SJCRH30 (cell line): ENCODE results near the gene RBMS3. TPM values are rescaled to one million over a fixed set of nuclear protein-coding genes. Genes with fewer than 3 reads are reported as not detected.
"Not testable (repeated sequence)": the region's sequence is repeated elsewhere in the genome, so short reads cannot be mapped to it uniquely, and the experiment has no call there.

Experiments
- DNase-seq, 2 experiments: peaks; one replicate each; pipeline ENCODE4 v3.0.0-alpha.2; 2015 to 2020
- H3K27ac ChIP-seq: fragments of 250-450 bp; sonication (Bioruptor Pico); 2 replicates; pipeline ENCODE4 v1.5.1; 2020; ENCODE audit warnings: mild to moderate bottlenecking, moderate library complexity
- H3K27me3 ChIP-seq: fragments of 250-450 bp; sonication (Bioruptor Pico); 2 replicates; pipeline ENCODE4 v1.5.1; 2020; ENCODE audit warnings: mild to moderate bottlenecking, moderate library complexity
- H3K36me3 ChIP-seq: fragments of 250-450 bp; sonication (Bioruptor Pico); 2 replicates; pipeline ENCODE4 v1.5.1; 2020; ENCODE audit warnings: mild to moderate bottlenecking, moderate library complexity
- H3K4me1 ChIP-seq: fragments of 250-450 bp; sonication (Bioruptor Pico); 2 replicates; pipeline ENCODE4 v1.5.1; 2020; ENCODE audit warnings: mild to moderate bottlenecking, moderate library complexity
- H3K4me3 ChIP-seq: fragments of 250-450 bp; sonication (Bioruptor Pico); 2 replicates; pipeline ENCODE4 v1.5.1; 2020; ENCODE audit warnings: mild to moderate bottlenecking, moderate library complexity
- H3K9me3 ChIP-seq: fragments of 250-450 bp; sonication (Bioruptor Pico); replicated peaks from 2 replicates; pipeline ENCODE4 v1.5.1; 2020; ENCODE audit warnings: mild to moderate bottlenecking, moderate library complexity
- total RNA-seq: library from RNA; depleted of rRNA; stranded (reverse); fragments of >200 nt; shearing (Covaris generic); gene quantifications from 2 replicates; pipeline ENCODE4 v1.2.3, GENCODE V29; 2014

The RBMS3 gene
- total RNA-seq, 1 experiment from 2014 or later, result 9.5 TPM

GRCh38 chr3:29353807-29354206, 72.9 kb downstream of the RBMS3 start:
- Histone ChIP-seq H3K9me3 (no peaks in the 10 kb centered on the region), H3K4me1 (no peaks in the 10 kb centered on the region), H3K36me3 (no peaks in the 10 kb centered on the region), H3K4me3 (no peak overlapping the region), H3K27ac (no peak overlapping the region), H3K27me3 (no peaks in the 10 kb centered on the region)
- no peak for DNase-seq

- H3K4me1 ChIP-seq, result no peaks in the 10 kb centered on the region
- no peak for DNase-seq
- H3K36me3 ChIP-seq, result no peaks in the 10 kb centered on the region
- H3K27me3 ChIP-seq, result no peaks in the 10 kb centered on the region
- H3K27ac ChIP-seq, result no peak overlapping the region
- H3K4me3 ChIP-seq, result no peak overlapping the region
- H3K9me3 ChIP-seq, result no peaks in the 10 kb centered on the region
These were observed 74.0 kb downstream of the RBMS3 start for GRCh38 chr3:29354894-29355293.

DNA sequence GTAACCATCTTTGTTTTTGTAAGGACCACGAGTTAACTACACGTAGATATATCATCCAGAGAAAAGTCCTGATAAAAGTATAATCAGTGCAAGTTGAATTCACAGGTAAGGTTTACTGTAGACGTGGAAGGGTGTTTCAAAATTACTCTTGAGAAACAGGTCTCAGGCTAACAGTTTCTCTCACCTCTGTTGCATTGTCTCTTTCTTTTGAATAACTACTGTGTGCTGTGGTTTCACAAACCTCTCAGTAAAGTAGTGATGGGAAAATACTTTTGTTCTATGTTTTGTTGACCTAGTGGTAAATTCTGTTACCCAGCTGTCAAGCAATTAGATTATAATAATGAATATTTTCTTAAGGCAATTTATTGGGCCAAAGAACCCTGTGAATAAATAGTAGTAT, 75.2 kb downstream of the RBMS3 start:
- H3K27ac ChIP-seq, result no peak overlapping the region
- no peak for DNase-seq

DNA sequence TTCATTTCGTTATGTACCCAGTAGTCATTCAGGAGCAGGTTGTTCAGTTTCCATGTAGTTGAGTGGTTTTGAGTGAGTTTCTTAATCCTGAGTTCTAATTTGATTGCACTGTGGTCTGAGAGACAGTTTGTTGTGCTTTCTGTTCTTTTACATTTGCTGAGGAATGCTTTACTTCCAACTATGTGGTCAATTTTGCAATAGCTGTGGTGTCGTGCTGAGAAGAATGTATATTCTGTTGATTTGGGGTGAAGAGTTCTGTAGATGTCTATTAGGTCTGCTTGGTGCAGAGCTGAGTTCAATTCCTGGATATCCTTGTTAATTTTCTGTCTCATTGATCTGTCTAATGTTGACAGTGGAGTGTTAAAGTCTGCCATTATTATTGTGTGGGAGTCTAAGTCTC, 79.4 kb downstream of the RBMS3 start:
- H3K4me3 ChIP-seq, H3K27ac ChIP-seq, DNase-seq, H3K4me1 ChIP-seq, H3K36me3 ChIP-seq, H3K9me3 ChIP-seq, H3K27me3 ChIP-seq: not testable (repeated sequence)

More for the DNA sequence above, 75.2 kb downstream of the RBMS3 start:
- Histone ChIP-seq H3K36me3 (no peaks in the 10 kb centered on the region), H3K9me3 (no peaks in the 10 kb centered on the region), H3K4me3 (no peak overlapping the region), H3K4me1 (no peaks in the 10 kb centered on the region), H3K27me3 (no peaks in the 10 kb centered on the region)

- Histone ChIP-seq H3K9me3 (no peaks in the 10 kb centered on the region), H3K36me3 (no peaks in the 10 kb centered on the region), H3K27me3 (no peaks in the 10 kb centered on the region), H3K4me1 (no peaks in the 10 kb centered on the region), H3K27ac (no peak overlapping the region), H3K4me3 (no peak overlapping the region)
- no peak for DNase-seq
These were observed 82.2 kb downstream of the RBMS3 start for GRCh38 chr3:29363110-29363509.

DNA sequence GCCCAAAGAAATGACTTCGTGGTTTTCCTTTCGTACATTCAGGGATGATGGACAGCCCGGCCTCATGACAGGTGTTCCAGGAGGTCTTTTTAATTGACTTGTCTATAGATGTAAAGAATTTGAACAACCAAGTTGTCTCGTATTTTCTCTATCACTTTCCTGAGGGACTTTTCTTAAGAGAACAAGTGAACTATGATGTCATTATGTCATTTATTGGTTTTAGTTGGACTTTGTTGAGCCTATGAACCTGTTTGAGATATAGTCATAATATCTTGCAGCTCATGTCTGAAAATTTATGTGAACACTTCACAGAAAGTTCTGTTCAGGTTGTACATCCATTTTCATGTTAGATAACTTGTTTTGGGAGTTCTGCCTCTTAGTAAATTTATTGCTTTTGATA, 89.2 kb downstream of the RBMS3 start:
- peak; percentile 14 to 46 for DNase-seq
- H3K36me3 ChIP-seq, result no peaks in the 10 kb centered on the region
- H3K9me3 ChIP-seq, result no peaks in the 10 kb centered on the region
- 0 out of 2 replicates have a peak overlapping the region, but pooled peaks have one; percentile 18 for H3K4me3 ChIP-seq
- peaks cover 14% of the 10 kb centered on the region; the same call in 1 of the 2 replicates for H3K4me1 ChIP-seq
- H3K27me3 ChIP-seq, result no peaks in the 10 kb centered on the region
- H3K27ac ChIP-seq, result peak overlapping the region; percentile 37

DNA sequence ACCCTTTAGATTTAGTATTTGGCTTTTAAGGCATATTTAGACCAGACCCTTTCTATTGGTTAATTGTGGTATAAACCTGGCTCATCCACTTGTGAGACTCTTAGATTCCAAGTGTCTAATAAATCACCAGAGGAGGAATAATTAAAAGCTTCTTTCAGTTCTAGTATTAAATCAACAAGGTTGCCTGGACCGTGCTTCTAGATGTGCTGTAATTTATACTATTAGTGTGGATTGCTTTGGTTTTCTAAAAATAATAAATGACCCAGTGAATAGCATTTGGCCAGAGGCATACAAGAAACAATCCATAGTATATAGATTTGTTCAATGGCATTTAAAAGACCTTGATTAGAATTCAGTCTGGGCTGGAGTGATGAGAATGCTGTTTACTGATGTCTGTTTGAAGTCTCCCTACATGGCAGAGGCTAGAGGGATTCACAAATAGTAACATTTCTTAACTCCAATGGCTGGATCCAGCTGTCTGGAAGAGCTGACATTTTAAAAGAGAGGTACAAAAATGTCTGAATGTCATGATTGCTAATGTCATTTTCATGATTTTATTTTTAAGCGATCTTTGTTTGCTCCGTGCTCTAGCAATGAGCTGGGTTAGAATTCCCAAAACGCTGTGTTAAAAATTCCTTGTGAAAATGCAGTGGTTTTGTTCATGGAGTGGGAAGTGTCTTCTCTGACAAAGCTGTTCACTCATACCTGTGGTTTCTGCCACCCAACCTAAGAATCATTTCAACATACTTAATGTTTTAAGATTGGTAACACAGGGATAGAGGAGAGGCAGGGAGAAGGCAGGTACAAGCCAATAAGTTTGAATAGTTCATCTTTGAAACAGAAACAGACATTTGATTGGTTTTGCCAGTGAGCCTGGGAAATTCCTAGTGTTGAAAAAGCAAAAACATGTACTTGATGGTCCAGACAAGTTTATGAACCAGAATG, 89.9 kb downstream of the RBMS3 start:
- Histone ChIP-seq H3K4me3 (no peak overlapping the region), H3K36me3 (no peaks in the 10 kb centered on the region), H3K4me1 (peaks cover 14% of the 10 kb centered on the region; the same call in 1 of the 2 replicates), H3K9me3 (no peaks in the 10 kb centered on the region), H3K27me3 (no peaks in the 10 kb centered on the region), H3K27ac (no peak overlapping the region)
- no peak for DNase-seq

DNA sequence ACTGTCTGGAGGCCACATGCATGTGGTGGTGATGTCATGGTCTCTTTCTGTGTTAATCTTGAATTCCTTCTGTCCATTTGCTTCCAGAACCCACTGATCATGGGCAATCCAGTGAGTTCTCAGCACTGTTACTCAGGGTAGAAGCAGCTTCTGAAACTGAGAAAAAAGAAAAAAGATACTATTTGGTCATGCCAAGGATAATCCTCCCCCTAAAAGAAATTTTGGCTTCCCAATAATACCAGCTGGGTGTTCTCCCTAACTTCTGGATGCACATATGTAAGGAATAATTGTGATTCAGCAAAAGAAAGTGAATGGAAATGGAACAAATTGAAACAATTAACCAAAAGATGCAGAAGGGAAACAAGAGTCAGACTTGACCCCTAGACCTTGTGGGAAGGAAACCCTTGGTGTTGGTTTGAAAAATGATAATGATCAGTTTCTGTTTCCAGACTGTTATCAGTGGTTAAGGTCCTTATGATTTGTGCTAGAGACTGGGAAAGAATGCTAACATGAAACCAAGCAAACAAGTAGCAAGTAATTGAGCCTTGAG, 92.3 kb downstream of the RBMS3 start:
- no peak overlapping the region for H3K27ac ChIP-seq

GRCh38 chr3:29374226-29374625, 93.4 kb downstream of the RBMS3 start:
- Histone ChIP-seq H3K4me1 (peaks cover 14% of the 10 kb centered on the region; the same call in 1 of the 2 replicates), H3K27ac (no peak overlapping the region), H3K4me3 (no peak overlapping the region), H3K9me3 (no peaks in the 10 kb centered on the region), H3K27me3 (no peaks in the 10 kb centered on the region), H3K36me3 (no peaks in the 10 kb centered on the region)
- DNase-seq, result no peak

More for the DNA sequence above, 92.3 kb downstream of the RBMS3 start:
- H3K36me3 ChIP-seq, result no peaks in the 10 kb centered on the region
- H3K9me3 ChIP-seq, result no peaks in the 10 kb centered on the region
- no peaks in the 10 kb centered on the region for H3K27me3 ChIP-seq
- peaks cover 14% of the 10 kb centered on the region; the same call in 1 of the 2 replicates for H3K4me1 ChIP-seq
- H3K4me3 ChIP-seq, result no peak overlapping the region
- DNase-seq, result no peak

- Histone ChIP-seq H3K27me3 (no peaks in the 10 kb centered on the region), H3K9me3 (no peaks in the 10 kb centered on the region), H3K36me3 (no peaks in the 10 kb centered on the region), H3K27ac (no peak overlapping the region), H3K4me1 (no peaks in the 10 kb centered on the region), H3K4me3 (no peak overlapping the region)
- DNase-seq, result no peak
These were observed 98.2 kb downstream of the RBMS3 start for GRCh38 chr3:29379097-29379496.

DNA sequence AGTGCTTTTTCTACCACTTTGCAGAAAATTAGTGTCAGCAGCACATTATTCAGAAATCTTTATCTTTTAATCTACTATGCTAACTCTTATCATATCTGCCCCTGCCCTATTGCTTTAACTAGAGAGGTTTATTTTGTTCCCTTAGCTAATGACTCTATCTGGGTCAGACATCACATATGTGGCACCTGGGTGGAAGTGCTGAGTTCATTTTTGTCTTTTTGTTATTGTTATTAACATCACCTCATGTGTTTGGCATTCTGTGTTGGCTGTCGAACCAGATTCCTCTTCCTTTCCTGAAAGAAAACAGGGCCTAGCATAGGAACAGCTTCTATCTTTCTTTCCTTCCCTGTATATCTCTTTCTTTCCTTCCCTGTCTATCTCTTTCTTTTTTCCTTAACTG, 100.7 kb downstream of the RBMS3 start:
- Histone ChIP-seq H3K36me3 (no peaks in the 10 kb centered on the region), H3K9me3 (no peaks in the 10 kb centered on the region), H3K4me3 (no peak overlapping the region), H3K4me1 (peaks cover 9% of the 10 kb centered on the region), H3K27ac (no peak overlapping the region), H3K27me3 (no peaks in the 10 kb centered on the region)
- no peak for DNase-seq

DNA sequence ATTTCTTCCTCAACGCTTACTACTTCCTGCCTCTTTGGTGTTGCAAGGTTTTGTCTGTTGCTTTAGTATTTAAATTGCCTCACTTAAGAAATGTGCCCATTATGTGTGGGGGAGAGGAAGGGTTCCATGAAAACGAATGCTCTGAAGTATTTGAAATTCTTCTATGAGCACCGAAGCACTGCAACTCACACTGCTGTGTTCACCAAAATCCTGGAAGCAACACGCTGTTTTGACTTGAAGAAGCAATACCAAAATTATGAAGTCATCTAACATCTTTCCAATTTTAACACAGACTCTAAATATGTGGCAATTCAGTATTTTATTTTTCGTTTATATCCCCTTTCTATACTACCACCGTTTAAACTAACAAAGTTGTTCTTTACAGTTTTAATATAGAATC, 101.5 kb downstream of the RBMS3 start:
- Histone ChIP-seq H3K27ac (no peak overlapping the region), H3K27me3 (no peaks in the 10 kb centered on the region), H3K4me3 (no peak overlapping the region), H3K36me3 (no peaks in the 10 kb centered on the region), H3K4me1 (peaks cover 9% of the 10 kb centered on the region), H3K9me3 (no peaks in the 10 kb centered on the region)
- no peak for DNase-seq

DNA sequence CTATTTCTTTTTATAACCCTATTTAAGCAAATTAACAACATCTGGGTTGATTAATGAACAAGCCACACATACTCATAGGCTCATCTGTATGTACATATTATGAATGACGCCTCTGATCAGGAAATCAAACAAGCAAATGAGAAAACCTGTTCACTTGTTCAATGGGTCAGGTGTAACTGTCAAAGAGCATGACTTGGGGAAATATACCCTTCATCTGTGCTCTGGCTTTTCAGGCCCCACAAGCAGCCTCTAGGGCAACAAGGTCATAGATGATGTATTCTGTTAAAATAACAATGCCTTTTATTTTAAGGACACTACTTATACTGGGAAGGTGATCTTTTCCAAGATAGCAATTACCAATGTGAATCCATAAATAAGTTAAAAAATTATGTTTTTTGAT, 102.0 kb downstream of the RBMS3 start:
- peaks cover 9% of the 10 kb centered on the region for H3K4me1 ChIP-seq
- no peaks in the 10 kb centered on the region for H3K27me3 ChIP-seq
- H3K4me3 ChIP-seq, result no peak overlapping the region
- no peaks in the 10 kb centered on the region for H3K36me3 ChIP-seq
- no peak for DNase-seq
- no peaks in the 10 kb centered on the region for H3K9me3 ChIP-seq
- no peak overlapping the region for H3K27ac ChIP-seq

DNA sequence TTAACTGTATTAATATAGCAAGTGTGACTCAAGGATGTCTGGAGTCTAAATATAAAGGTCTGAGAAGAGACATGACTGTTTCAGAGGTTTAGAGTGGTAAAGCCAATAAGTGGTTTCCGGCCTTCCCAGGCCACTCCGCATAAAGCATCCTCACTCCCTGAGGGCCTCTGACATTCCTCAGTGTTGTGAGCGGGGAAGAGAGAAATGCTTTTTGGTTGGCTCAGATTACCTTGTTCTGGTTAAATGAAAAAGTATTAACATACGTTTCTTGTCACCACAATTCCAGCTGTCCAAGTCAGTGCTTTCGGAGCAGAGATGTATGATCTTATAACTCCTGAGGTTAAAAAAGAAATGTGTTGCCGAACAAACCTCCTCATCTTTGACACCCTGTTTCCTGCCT, 103.8 kb downstream of the RBMS3 start:
- DNase-seq, result peak; percentile 72 to 89
- H3K9me3 ChIP-seq, result no peaks in the 10 kb centered on the region
- H3K4me1 ChIP-seq, result peaks cover 9% of the 10 kb centered on the region
- H3K4me3 ChIP-seq, result peak overlapping the region; percentile 22
- H3K27ac ChIP-seq, result peak overlapping the region; percentile 57
- no peaks in the 10 kb centered on the region for H3K27me3 ChIP-seq
- H3K36me3 ChIP-seq, result no peaks in the 10 kb centered on the region

DNA sequence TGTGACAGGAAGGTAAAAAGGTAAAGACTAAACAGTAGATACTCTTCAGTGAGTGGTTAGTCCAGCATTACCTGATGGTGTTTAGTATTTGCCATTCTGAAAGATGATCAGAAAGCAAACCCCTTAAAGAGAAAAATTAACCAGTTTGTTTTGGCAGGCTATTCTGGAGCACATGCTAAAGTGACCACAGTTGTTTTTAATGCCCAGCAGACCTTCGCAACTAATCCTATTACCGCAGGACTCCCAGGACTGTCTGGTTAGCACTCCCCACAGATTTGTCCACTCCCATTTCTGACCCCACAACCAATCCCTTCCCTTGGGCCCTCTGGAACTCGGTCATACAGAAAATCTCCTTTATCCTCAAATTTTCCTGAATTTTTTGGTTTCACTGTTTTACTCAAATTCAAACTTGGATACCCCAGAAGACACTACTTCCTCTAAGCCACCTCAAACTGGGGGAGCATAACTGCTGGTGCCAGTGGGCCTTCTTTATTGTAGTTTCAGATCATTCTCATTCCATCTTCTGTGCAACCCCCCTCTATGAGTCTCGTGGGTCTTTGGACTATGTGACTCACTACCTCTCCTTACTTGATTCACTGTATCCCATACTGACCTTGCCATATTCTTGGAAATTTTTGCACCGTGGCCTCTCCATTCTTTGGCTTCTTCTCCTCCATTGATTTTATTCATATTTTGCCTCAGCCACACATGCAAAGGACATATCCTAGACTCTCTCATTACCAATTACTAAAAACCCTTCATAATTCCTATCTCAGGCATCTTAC, 104.4 kb downstream of the RBMS3 start:
- Histone ChIP-seq H3K27me3 (no peaks in the 10 kb centered on the region), H3K9me3 (no peaks in the 10 kb centered on the region), H3K36me3 (no peaks in the 10 kb centered on the region), H3K4me3 (peak overlapping the region; percentile 22), H3K4me1 (peaks cover 9% of the 10 kb centered on the region), H3K27ac (peak overlapping the region; percentile 57)
- DNase-seq, result peak; percentile 73 to 82
